DOHH2 (cell line): ENCODE results near the gene GDAP2.
"Not testable (repeated sequence)": the region's sequence is repeated elsewhere in the genome, so short reads cannot be mapped to it uniquely, and the experiment has no call there.

Experiments
- H3F3A ChIP-seq: fragments of 200-600 bp; sonication (generic), shearing (Covaris generic); 2 replicates; pipeline ENCODE4 v1.6.0; 2016; ENCODE audit warnings: antibody characterized with exemption, mild to moderate bottlenecking; ENCODE audit not compliant: control insufficient read depth, insufficient read depth
- H3K27ac ChIP-seq: fragments of 200-600 bp; sonication (generic); 2 replicates; pipeline ENCODE4 v1.5.1; 2014; ENCODE audit warnings: low read depth, mild to moderate bottlenecking, low read length, moderate library complexity
- H3K27me3 ChIP-seq: fragments of 200-600 bp; sonication (generic); 2 replicates; pipeline ENCODE4 v1.6.1; 2014; ENCODE audit warnings: mild to moderate bottlenecking, low read length, mixed read lengths; ENCODE audit not compliant: control insufficient read depth
- H3K36me3 ChIP-seq: fragments of 200-600 bp; sonication (generic); 2 replicates; pipeline ENCODE4 v1.6.1; 2014; ENCODE audit warnings: mild to moderate bottlenecking, low read length, moderate library complexity, mixed read lengths; ENCODE audit not compliant: control insufficient read depth
- H3K4me1 ChIP-seq: fragments of 200-600 bp; sonication (generic); 2 replicates; pipeline ENCODE4 v1.6.1; 2014; ENCODE audit warnings: mild to moderate bottlenecking, low read length, mixed read lengths; ENCODE audit not compliant: control insufficient read depth
- H3K4me2 ChIP-seq: fragments of 200-600 bp; sonication (generic); 2 replicates; pipeline ENCODE4 v1.6.0; 2014; ENCODE audit warnings: mild to moderate bottlenecking, low read length, moderate library complexity
- H3K4me3 ChIP-seq: fragments of 200-600 bp; sonication (generic); 2 replicates; pipeline ENCODE4 v1.5.1; 2014; ENCODE audit warnings: mild to moderate bottlenecking, low read length, mixed read lengths
- H3K79me2 ChIP-seq: fragments of 200-600 bp; sonication (generic); 2 replicates; pipeline ENCODE4 v1.6.1; 2014; ENCODE audit warnings: mild to moderate bottlenecking, low read length, mixed read lengths; ENCODE audit not compliant: control insufficient read depth
- H3K9me2 ChIP-seq: fragments of 200-600 bp; sonication (generic); replicated peaks from 2 replicates; pipeline ENCODE4 v1.6.1; 2014; ENCODE audit warnings: mild to moderate bottlenecking, low read length, mixed read lengths; ENCODE audit not compliant: control insufficient read depth
- H3K9me3 ChIP-seq: fragments of 200-600 bp; sonication (generic); 2 replicates; pipeline ENCODE4 v1.6.1; 2014; ENCODE audit warnings: antibody characterized with exemption, low read length, mixed read lengths; ENCODE audit not compliant: control insufficient read depth, insufficient read depth
- H4K20me1 ChIP-seq: fragments of 200-600 bp; sonication (generic); 2 replicates; pipeline ENCODE4 v1.6.0; 2014; ENCODE audit warnings: low read depth, mild to moderate bottlenecking, antibody characterized with exemption, low read length, moderate library complexity; ENCODE audit not compliant: control insufficient read depth, insufficient read depth
- EZH2phosphoT487 ChIP-seq: fragments of 200-600 bp; sonication (generic); IDR thresholded peaks from 2 replicates; pipeline ENCODE4 v1.6.1; 2017; ENCODE audit warnings: borderline replicate concordance, mild to moderate bottlenecking, antibody characterized with exemption, low read length, moderate library complexity, mixed read lengths
- TF ChIP-seq, protein P1 (sequence below): fragments of 200-600 bp; sonication (generic); IDR thresholded peaks from one replicate; pipeline ENCODE4 v1.5.1; 2014; ENCODE audit warnings: antibody characterized with exemption, mild to moderate bottlenecking, low read depth, low read length; ENCODE audit not compliant: poor library complexity, severe bottlenecking

The GDAP2 gene

DNA sequence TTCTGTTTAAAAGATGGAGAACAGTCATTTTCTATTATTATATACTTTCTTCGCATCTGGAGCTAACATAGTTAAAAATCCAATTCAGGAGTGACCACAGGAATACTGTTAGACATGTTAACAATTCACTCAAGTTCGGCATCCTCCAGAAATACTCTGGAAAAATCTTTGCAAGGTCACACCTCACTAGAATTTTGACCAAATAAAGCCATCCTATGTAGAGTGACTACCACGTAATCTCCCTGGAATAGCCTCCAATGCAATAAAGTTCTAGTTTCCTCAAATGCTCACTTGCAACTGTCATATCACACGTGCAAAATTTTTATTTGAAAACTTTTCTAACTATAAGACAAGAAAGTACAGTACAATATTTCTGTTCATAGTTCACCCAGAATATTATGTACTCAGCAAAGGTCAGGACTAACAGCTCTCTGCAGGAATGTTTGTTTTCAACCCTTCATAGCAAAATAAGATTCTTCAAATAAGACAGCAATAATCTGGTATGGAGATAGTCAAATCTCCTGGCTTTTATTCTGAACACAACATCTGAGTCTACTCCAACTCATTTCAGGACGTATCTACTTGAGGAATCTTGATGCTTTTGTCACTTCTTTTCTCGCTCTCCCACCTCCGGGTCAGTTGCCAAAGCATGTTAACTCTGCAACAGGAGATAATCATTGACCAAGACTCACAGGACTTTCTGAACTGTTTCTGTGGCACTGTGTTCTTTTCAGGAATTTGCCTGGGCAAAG is 82.6 kb downstream of the GDAP2 start:
- Histone ChIP-seq H3K27me3 (no peaks in the 10 kb centered on the region), H3K27ac (no peak overlapping the region), H3K4me3 (no peak overlapping the region), H4K20me1 (no peaks in the 10 kb centered on the region), H3K36me3 (no peaks in the 10 kb centered on the region), H3K4me2 (no peak overlapping the region), H3K79me2 (no peaks in the 10 kb centered on the region), H3K9me3 (no peaks in the 10 kb centered on the region), H3K4me1 (no peaks in the 10 kb centered on the region), H3K9me2 (no peaks in the 10 kb centered on the region), H3F3A (no peaks in the 10 kb centered on the region)
- TF ChIP-seq, protein P1, sequence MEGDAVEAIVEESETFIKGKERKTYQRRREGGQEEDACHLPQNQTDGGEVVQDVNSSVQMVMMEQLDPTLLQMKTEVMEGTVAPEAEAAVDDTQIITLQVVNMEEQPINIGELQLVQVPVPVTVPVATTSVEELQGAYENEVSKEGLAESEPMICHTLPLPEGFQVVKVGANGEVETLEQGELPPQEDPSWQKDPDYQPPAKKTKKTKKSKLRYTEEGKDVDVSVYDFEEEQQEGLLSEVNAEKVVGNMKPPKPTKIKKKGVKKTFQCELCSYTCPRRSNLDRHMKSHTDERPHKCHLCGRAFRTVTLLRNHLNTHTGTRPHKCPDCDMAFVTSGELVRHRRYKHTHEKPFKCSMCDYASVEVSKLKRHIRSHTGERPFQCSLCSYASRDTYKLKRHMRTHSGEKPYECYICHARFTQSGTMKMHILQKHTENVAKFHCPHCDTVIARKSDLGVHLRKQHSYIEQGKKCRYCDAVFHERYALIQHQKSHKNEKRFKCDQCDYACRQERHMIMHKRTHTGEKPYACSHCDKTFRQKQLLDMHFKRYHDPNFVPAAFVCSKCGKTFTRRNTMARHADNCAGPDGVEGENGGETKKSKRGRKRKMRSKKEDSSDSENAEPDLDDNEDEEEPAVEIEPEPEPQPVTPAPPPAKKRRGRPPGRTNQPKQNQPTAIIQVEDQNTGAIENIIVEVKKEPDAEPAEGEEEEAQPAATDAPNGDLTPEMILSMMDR: no peak
- no peak for TF ChIP-seq EZH2phosphoT487

- not testable (repeated sequence) for H3K9me3 ChIP-seq, H3F3A ChIP-seq, H3K79me2 ChIP-seq, H3K9me2 ChIP-seq, H3K27me3 ChIP-seq, H3K4me1 ChIP-seq, H3K4me2 ChIP-seq, H3K27ac ChIP-seq, H3K36me3 ChIP-seq, H3K4me3 ChIP-seq, H4K20me1 ChIP-seq
Observed at GRCh38 chr1:117844478-117844877, 84.9 kb downstream of the GDAP2 start.

- Histone ChIP-seq H3K27ac (no peak overlapping the region), H3K9me2 (no peaks in the 10 kb centered on the region), H3K4me2 (no peak overlapping the region), H3K4me1 (no peaks in the 10 kb centered on the region), H3K4me3 (no peak overlapping the region), H3K27me3 (no peaks in the 10 kb centered on the region), H3K36me3 (no peaks in the 10 kb centered on the region), H3K79me2 (no peaks in the 10 kb centered on the region), H3F3A (no peaks in the 10 kb centered on the region), H3K9me3 (no peaks in the 10 kb centered on the region), H4K20me1 (no peaks in the 10 kb centered on the region)
- no peak for TF ChIP-seq EZH2phosphoT487
- TF ChIP-seq, protein P1: no peak
Observed at GRCh38 chr1:117843791-117844190, 85.6 kb downstream of the GDAP2 start.

DNA sequence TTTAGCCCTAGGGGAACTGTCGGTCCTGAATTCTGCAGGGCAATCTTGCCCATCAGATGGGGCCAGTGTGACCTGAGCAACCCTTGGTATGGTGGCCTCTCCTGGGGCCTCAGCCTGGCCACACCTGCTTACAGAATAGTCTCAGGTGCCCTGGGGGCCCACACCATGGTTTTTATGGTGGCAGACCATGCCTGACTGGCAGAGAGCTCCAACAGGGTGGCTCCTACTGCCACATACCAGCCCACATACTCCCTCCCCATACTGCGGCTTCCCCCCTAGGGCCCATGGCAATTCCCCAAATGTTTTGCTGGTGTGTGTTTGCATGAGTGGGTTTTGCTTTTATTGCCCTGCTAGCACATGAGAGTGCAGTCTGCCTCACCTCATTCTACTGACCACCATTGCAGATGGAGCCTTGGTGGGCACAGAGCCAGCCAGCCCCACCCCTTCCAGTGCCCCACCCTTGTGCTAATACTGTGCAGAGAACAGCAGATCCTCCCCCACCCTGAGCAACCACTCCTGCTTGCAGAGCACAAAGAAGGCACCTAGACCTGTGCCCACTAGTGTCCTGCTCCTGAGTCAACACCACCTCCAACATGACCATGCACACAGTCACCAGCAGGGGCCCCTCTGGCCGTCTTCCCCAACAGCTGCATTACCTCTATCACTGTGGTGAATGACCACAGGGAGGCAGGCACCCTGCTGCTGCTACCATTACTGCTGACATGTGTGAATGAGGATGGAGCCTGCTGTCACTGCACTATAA is 86.8 kb downstream of the GDAP2 start:
- TF ChIP-seq EZH2phosphoT487: no peak
- TF ChIP-seq, protein P1: no peak

More for the DNA sequence above, 86.8 kb downstream of the GDAP2 start:
- Histone ChIP-seq H4K20me1 (no peaks in the 10 kb centered on the region), H3K27me3 (no peaks in the 10 kb centered on the region), H3K36me3 (no peaks in the 10 kb centered on the region), H3K9me2 (no peaks in the 10 kb centered on the region), H3K79me2 (no peaks in the 10 kb centered on the region), H3K9me3 (no peaks in the 10 kb centered on the region), H3K4me3 (no peak overlapping the region), H3K4me2 (no peak overlapping the region), H3K27ac (no peak overlapping the region), H3F3A (no peaks in the 10 kb centered on the region), H3K4me1 (no peaks in the 10 kb centered on the region)
